ENCODE results near the gene ERICH6. TPM values are rescaled to one million over a fixed set of nuclear protein-coding genes. Genes with fewer than 3 reads are reported as not detected.

The ERICH6 gene
- total and polyA plus RNA-seq, 5 donors: 0.35 to 0.37 TPM; not detected in 3

- H3K27me3 ChIP-seq (ENCODE audit: control insufficient read depth, insufficient read depth): no peaks in the 10 kb centered on the region
These were observed 39.0 kb upstream of the ERICH6 start for GRCh38 chr3:150742679-150743078.

GRCh38 chr3:150742141-150742523, 38.4 kb upstream of the ERICH6 start:
- no peak overlapping the region for H3K27ac ChIP-seq (ENCODE audit: low read length)
- intact Hi-C loops (cut with DNase I): no loop called here
- no peak for ATAC-seq
- peaks cover 12% of the 10 kb centered on the region for H3K4me1 ChIP-seq (ENCODE audit: control insufficient read depth, insufficient read depth, low read length)
- no peaks in the 10 kb centered on the region for H3K27me3 ChIP-seq (ENCODE audit: control insufficient read depth, insufficient read depth)
- H3K9me3 ChIP-seq (ENCODE audit: control insufficient read depth, low read length): no peaks in the 10 kb centered on the region
- DNase-seq: no peak
- 96% methylated on average over 15 of the region's 15 CpGs for WGBS
- no peak overlapping the region for H3K4me3 ChIP-seq (ENCODE audit: low read length)

More at GRCh38 chr3:150742679-150743078, 39.0 kb upstream of the ERICH6 start:
- Histone ChIP-seq H3K9me3 (ENCODE audit: control insufficient read depth, low read length) (no peaks in the 10 kb centered on the region), H3K4me1 (ENCODE audit: control insufficient read depth, insufficient read depth, low read length) (peaks cover 11% of the 10 kb centered on the region), H3K4me3 (ENCODE audit: low read length) (no peak overlapping the region), H3K27ac (ENCODE audit: low read length) (no peak overlapping the region)
- intact Hi-C loops (cut with DNase I): no loop called here
- no peak for ATAC-seq
- DNase-seq: no peak
- WGBS: 96% methylated on average over 4 of the region's 4 CpGs

GRCh38 chr3:150741497-150742140, 37.9 kb upstream of the ERICH6 start:
- no peak overlapping the region for H3K27ac ChIP-seq (ENCODE audit: low read length)
- intact Hi-C loops (cut with DNase I): no loop called here

GRCh38 chr3:150740733-150741496, 37.2 kb upstream of the ERICH6 start:
- H3K27me3 ChIP-seq (ENCODE audit: control insufficient read depth, insufficient read depth): no peaks in the 10 kb centered on the region
- ATAC-seq: no peak
- H3K4me3 ChIP-seq (ENCODE audit: low read length): no peak overlapping the region
- no peak overlapping the region for H3K27ac ChIP-seq (ENCODE audit: low read length)
- intact Hi-C loops (cut with DNase I): no loop called here
- no peaks in the 10 kb centered on the region for H3K9me3 ChIP-seq (ENCODE audit: control insufficient read depth, low read length)
- peaks cover 11% of the 10 kb centered on the region for H3K4me1 ChIP-seq (ENCODE audit: control insufficient read depth, insufficient read depth, low read length)
- 69% methylated on average over 12 of the region's 12 CpGs for WGBS
- DNase-seq: no peak

More at GRCh38 chr3:150741497-150742140, 37.9 kb upstream of the ERICH6 start:
- H3K4me3 ChIP-seq (ENCODE audit: low read length): no peak overlapping the region
- no peak for DNase-seq
- 71% methylated on average over 5 of the region's 5 CpGs for WGBS
- ATAC-seq: no peak
- no peaks in the 10 kb centered on the region for H3K27me3 ChIP-seq (ENCODE audit: control insufficient read depth, insufficient read depth)
- no peaks in the 10 kb centered on the region for H3K9me3 ChIP-seq (ENCODE audit: control insufficient read depth, low read length)
- H3K4me1 ChIP-seq (ENCODE audit: control insufficient read depth, insufficient read depth, low read length): peaks cover 11% of the 10 kb centered on the region

GRCh38 chr3:150739877-150740645, 36.3 kb upstream of the ERICH6 start:
- H3K4me1 ChIP-seq (ENCODE audit: control insufficient read depth, insufficient read depth, low read length): peaks cover 13% of the 10 kb centered on the region
- H3K4me3 ChIP-seq (ENCODE audit: low read length): no peak overlapping the region
- ATAC-seq: no peak
- no peak overlapping the region for H3K27ac ChIP-seq (ENCODE audit: low read length)
- intact Hi-C loops (cut with DNase I): no loop called here
- no peaks in the 10 kb centered on the region for H3K9me3 ChIP-seq (ENCODE audit: control insufficient read depth, low read length)
- DNase-seq: no peak
- WGBS: 88% methylated on average over 8 of the region's 8 CpGs
- H3K27me3 ChIP-seq (ENCODE audit: control insufficient read depth, insufficient read depth): no peaks in the 10 kb centered on the region

- Histone ChIP-seq H3K27ac (ENCODE audit: low read length) (no peak overlapping the region), H3K4me3 (ENCODE audit: low read length) (no peak overlapping the region), H3K4me1 (ENCODE audit: control insufficient read depth, insufficient read depth, low read length) (peaks cover 10% of the 10 kb centered on the region), H3K27me3 (ENCODE audit: control insufficient read depth, insufficient read depth) (no peaks in the 10 kb centered on the region), H3K9me3 (ENCODE audit: control insufficient read depth, low read length) (no peaks in the 10 kb centered on the region)
- DNase-seq (no peak), ATAC-seq (no peak)
- intact Hi-C loops (cut with DNase I): no loop called here
- 78% methylated on average over 7 of the region's 7 CpGs for WGBS
These were observed 35.6 kb upstream of the ERICH6 start for GRCh38 chr3:150739200-150739863.

DNA sequence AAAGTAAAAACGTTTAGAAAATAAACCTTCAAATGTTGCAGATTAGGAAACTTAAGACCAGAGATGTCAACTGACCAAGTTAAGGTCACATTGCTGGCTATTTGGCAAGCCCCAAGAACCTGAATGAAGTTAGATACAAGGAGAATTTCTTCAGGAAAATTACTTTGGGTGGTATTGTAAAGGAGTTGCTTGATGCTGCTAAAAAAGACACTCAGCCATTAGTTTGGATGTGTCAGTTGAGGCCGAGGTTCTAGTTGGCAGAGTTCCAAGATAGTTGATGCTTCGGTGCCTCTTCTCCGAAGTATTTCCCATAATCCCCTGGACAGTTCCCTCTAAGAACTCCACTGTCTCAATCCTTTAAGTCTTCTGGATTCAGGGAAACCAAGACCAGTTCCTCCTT, 35.0 kb upstream of the ERICH6 start:
- 30% methylated on average over 4 of the region's 4 CpGs for WGBS
- Histone ChIP-seq H3K9me3 (ENCODE audit: control insufficient read depth, low read length) (no peaks in the 10 kb centered on the region), H3K27ac (ENCODE audit: low read length) (no peak overlapping the region), H3K27me3 (ENCODE audit: control insufficient read depth, insufficient read depth) (no peaks in the 10 kb centered on the region), H3K4me1 (ENCODE audit: control insufficient read depth, insufficient read depth, low read length) (peaks cover 9% of the 10 kb centered on the region), H3K4me3 (ENCODE audit: low read length) (no peak overlapping the region)
- no peak for DNase-seq
- intact Hi-C loops (cut with DNase I): no loop called here
- no peak for ATAC-seq

GRCh38 chr3:150737874-150738679, 34.4 kb upstream of the ERICH6 start:
- WGBS: 84% methylated on average over 2 of the region's 2 CpGs
- Histone ChIP-seq H3K27me3 (ENCODE audit: control insufficient read depth, insufficient read depth) (no peaks in the 10 kb centered on the region), H3K27ac (ENCODE audit: low read length) (no peak overlapping the region), H3K4me1 (ENCODE audit: control insufficient read depth, insufficient read depth, low read length) (peaks cover 10% of the 10 kb centered on the region), H3K4me3 (ENCODE audit: low read length) (no peak overlapping the region), H3K9me3 (ENCODE audit: control insufficient read depth, low read length) (no peaks in the 10 kb centered on the region)
- intact Hi-C loops (cut with DNase I): no loop called here
- ATAC-seq: peak in 1 of 2 donors; percentile 38
- no peak for DNase-seq

- H3K4me1 ChIP-seq (ENCODE audit: control insufficient read depth, insufficient read depth, low read length): peaks cover 10% of the 10 kb centered on the region
- intact Hi-C loops (cut with DNase I): no loop called here
- ATAC-seq: no peak
These were observed 33.4 kb upstream of the ERICH6 start for GRCh38 chr3:150736903-150737832.

More at GRCh38 chr3:150736903-150737832, 33.4 kb upstream of the ERICH6 start:
- no peak overlapping the region for H3K4me3 ChIP-seq (ENCODE audit: low read length)
- H3K27me3 ChIP-seq (ENCODE audit: control insufficient read depth, insufficient read depth): no peaks in the 10 kb centered on the region
- no peak overlapping the region for H3K27ac ChIP-seq (ENCODE audit: low read length)
- 72% methylated on average over 8 of the region's 8 CpGs for WGBS
- no peak for DNase-seq
- H3K9me3 ChIP-seq (ENCODE audit: control insufficient read depth, low read length): no peaks in the 10 kb centered on the region

Measured in right cardiac atrium (tissue), 5 donors.